Measurements from ENCODE around the gene SGSH. TPM values are rescaled to one million over a fixed set of nuclear protein-coding genes. Genes with fewer than 3 reads are reported as not detected.
A peak's percentile ranks its signal among the peaks of the same experiment; 100 is the strongest.

SGSH gene
- total and polyA plus RNA-seq, 2 experiments from 2014 or later, result 21.2 to 63.5 TPM

- Histone ChIP-seq H3K4me3 (peak overlapping the region; percentile 82), H3K27me3 (replicated peaks; ENCODE audit: insufficient read depth) (no peaks in the 10 kb centered on the region), H3K4me1 (ENCODE audit: insufficient read depth) (peaks cover 15% of the 10 kb centered on the region), H3F3A (ENCODE audit: insufficient read depth) (peaks cover 21% of the 10 kb centered on the region), H4K20me1 (ENCODE audit: insufficient read depth) (no peaks in the 10 kb centered on the region), H3K36me3 (ENCODE audit: low read depth) (no peaks in the 10 kb centered on the region; the same call in 1 of the 2 replicates), H3K79me2 (ENCODE audit: insufficient read depth) (peaks cover 40% of the 10 kb centered on the region), H2AFZ (no peak overlapping the region), H3K4me2 (ENCODE audit: unreplicated experiment) (peak overlapping the region; percentile 80), H3K9me3 (ENCODE audit: low read depth) (no peaks in the 10 kb centered on the region), H3K27ac (peak overlapping the region; percentile 79), H3K9me2 (ENCODE audit: insufficient read depth) (no peaks in the 10 kb centered on the region), H3K9ac (peak overlapping the region; percentile 95)
- peak; percentile 12 for DNase-seq
- WGBS, 2 experiments (ENCODE audit: low coverage in 1 of 2, low lambda C conversion rate in 2 of 2, missing lambda C conversion rate in 2 of 2), result 63 to 65% methylated on average over 8 of the region's 8 CpGs
- in situ Hi-C loops (cut with MboI), result no loop called here
- TF ChIP-seq EZH2 (IDR thresholded peaks at IDR 0.05; ENCODE audit: insufficient read depth, poor library complexity, severe bottlenecking) (no peak), EZH2phosphoT487 (IDR thresholded peaks at IDR 0.05; ENCODE audit: insufficient read depth, low read depth) (no peak)
Measured at GRCh38 chr17:80262775-80263244, 42.7 kb upstream of the SGSH start.

GRCh38 chr17:80262291-80262690 is 42.2 kb upstream of the SGSH start:
- TF ChIP-seq EZH2 (IDR thresholded peaks at IDR 0.05; ENCODE audit: insufficient read depth, poor library complexity, severe bottlenecking), result no peak
- no peak for TF ChIP-seq EZH2phosphoT487 (IDR thresholded peaks at IDR 0.05; ENCODE audit: insufficient read depth, low read depth)

GRCh38 chr17:80261895-80262279 is 41.8 kb upstream of the SGSH start:
- H3K27ac ChIP-seq, result peak overlapping the region; percentile 79
- no peaks in the 10 kb centered on the region for H3K9me3 ChIP-seq (ENCODE audit: low read depth)
- peak overlapping the region; percentile 80 for H3K4me2 ChIP-seq (ENCODE audit: unreplicated experiment)
- H3K36me3 ChIP-seq (ENCODE audit: low read depth), result no peaks in the 10 kb centered on the region; the same call in 1 of the 2 replicates
- H3F3A ChIP-seq (ENCODE audit: insufficient read depth), result peaks cover 21% of the 10 kb centered on the region
- H3K4me3 ChIP-seq, result peak overlapping the region; percentile 82
- peaks cover 37% of the 10 kb centered on the region for H3K79me2 ChIP-seq (ENCODE audit: insufficient read depth)
- no peaks in the 10 kb centered on the region for H3K27me3 ChIP-seq (replicated peaks; ENCODE audit: insufficient read depth)
- no peak for DNase-seq
- in situ Hi-C loops (cut with MboI), result no loop called here
- no peaks in the 10 kb centered on the region for H4K20me1 ChIP-seq (ENCODE audit: insufficient read depth)
- peaks cover 15% of the 10 kb centered on the region for H3K4me1 ChIP-seq (ENCODE audit: insufficient read depth)
- peak overlapping the region; percentile 95 for H3K9ac ChIP-seq
- H3K9me2 ChIP-seq (ENCODE audit: insufficient read depth), result no peaks in the 10 kb centered on the region
- 18 to 22% methylated on average over 8 of the region's 8 CpGs for WGBS, 2 experiments (ENCODE audit: low coverage in 1 of 2, low lambda C conversion rate in 2 of 2, missing lambda C conversion rate in 2 of 2)
- TF ChIP-seq EZH2phosphoT487 (IDR thresholded peaks at IDR 0.05; ENCODE audit: insufficient read depth, low read depth) (no peak), EZH2 (IDR thresholded peaks at IDR 0.05; ENCODE audit: insufficient read depth, poor library complexity, severe bottlenecking) (no peak)
- H2AFZ ChIP-seq, result peak overlapping the region; percentile 50

More at GRCh38 chr17:80262291-80262690, 42.2 kb upstream of the SGSH start:
- Histone ChIP-seq H3K9ac (peak overlapping the region; percentile 95), H3K4me1 (ENCODE audit: insufficient read depth) (peaks cover 15% of the 10 kb centered on the region), H3K9me2 (ENCODE audit: insufficient read depth) (no peaks in the 10 kb centered on the region), H3K4me2 (ENCODE audit: unreplicated experiment) (peak overlapping the region; percentile 80), H3K79me2 (ENCODE audit: insufficient read depth) (peaks cover 37% of the 10 kb centered on the region), H3K9me3 (ENCODE audit: low read depth) (no peaks in the 10 kb centered on the region), H3K36me3 (ENCODE audit: low read depth) (no peaks in the 10 kb centered on the region; the same call in 1 of the 2 replicates), H3K4me3 (peak overlapping the region; percentile 82), H3K27ac (peak overlapping the region; percentile 79), H3F3A (ENCODE audit: insufficient read depth) (peaks cover 21% of the 10 kb centered on the region), H4K20me1 (ENCODE audit: insufficient read depth) (no peaks in the 10 kb centered on the region), H2AFZ (no peak overlapping the region), H3K27me3 (replicated peaks; ENCODE audit: insufficient read depth) (no peaks in the 10 kb centered on the region)
- in situ Hi-C loops (cut with MboI), result no loop called here
- WGBS, 2 experiments (ENCODE audit: low coverage in 1 of 2, low lambda C conversion rate in 2 of 2, missing lambda C conversion rate in 2 of 2), result 65 to 66% methylated on average over 3 of the region's 3 CpGs
- DNase-seq, result peak; percentile 36

GRCh38 chr17:80261159-80261894 is 41.2 kb upstream of the SGSH start:
- Histone ChIP-seq H2AFZ (peak overlapping the region; percentile 50), H3K9ac (peak overlapping the region; percentile 95), H3K36me3 (ENCODE audit: low read depth) (no peaks in the 10 kb centered on the region), H3K9me3 (ENCODE audit: low read depth) (no peaks in the 10 kb centered on the region), H3K27ac (peak overlapping the region; percentile 79), H3K4me3 (peak overlapping the region; percentile 82), H3K4me2 (ENCODE audit: unreplicated experiment) (peak overlapping the region; percentile 80), H3F3A (ENCODE audit: insufficient read depth) (peaks cover 21% of the 10 kb centered on the region), H3K4me1 (ENCODE audit: insufficient read depth) (peaks cover 15% of the 10 kb centered on the region), H3K79me2 (ENCODE audit: insufficient read depth) (peaks cover 37% of the 10 kb centered on the region), H3K9me2 (ENCODE audit: insufficient read depth) (no peaks in the 10 kb centered on the region), H3K27me3 (replicated peaks; ENCODE audit: insufficient read depth) (no peaks in the 10 kb centered on the region), H4K20me1 (ENCODE audit: insufficient read depth) (no peaks in the 10 kb centered on the region)
- in situ Hi-C loops (cut with MboI), result no loop called here
- no peak for TF ChIP-seq EZH2 (IDR thresholded peaks at IDR 0.05; ENCODE audit: insufficient read depth, poor library complexity, severe bottlenecking)
- TF ChIP-seq EZH2phosphoT487 (IDR thresholded peaks at IDR 0.05; ENCODE audit: insufficient read depth, low read depth), result no peak
- WGBS, 2 experiments (ENCODE audit: low coverage in 1 of 2, low lambda C conversion rate in 2 of 2, missing lambda C conversion rate in 2 of 2), result 1 to 2% methylated on average over 36 to 41 of the region's 45 CpGs
- peak; percentile 76 for DNase-seq

Data from GM23248 (cell line).